ENCODE data around the gene LPAR5.

DNA sequence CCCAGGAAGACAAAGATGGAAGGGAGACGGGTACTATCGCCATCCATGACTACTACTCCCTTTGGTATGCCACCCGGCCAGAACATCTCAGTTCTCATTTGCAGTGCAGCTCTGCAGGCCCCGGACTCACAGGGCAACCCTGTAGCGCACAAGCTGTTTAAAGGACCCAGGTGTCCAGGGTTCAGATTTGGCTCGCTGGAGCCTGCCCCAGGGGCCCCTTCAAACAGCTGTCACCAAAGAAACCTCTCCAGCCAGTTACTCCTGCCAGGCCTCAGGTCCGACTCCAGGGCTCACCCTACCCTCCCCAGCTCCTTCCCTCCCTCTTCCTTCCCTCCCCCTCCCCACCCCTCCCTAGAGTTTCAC lies 23.1 kb downstream of the LPAR5 start:
- TF ChIP-seq, protein P1, sequence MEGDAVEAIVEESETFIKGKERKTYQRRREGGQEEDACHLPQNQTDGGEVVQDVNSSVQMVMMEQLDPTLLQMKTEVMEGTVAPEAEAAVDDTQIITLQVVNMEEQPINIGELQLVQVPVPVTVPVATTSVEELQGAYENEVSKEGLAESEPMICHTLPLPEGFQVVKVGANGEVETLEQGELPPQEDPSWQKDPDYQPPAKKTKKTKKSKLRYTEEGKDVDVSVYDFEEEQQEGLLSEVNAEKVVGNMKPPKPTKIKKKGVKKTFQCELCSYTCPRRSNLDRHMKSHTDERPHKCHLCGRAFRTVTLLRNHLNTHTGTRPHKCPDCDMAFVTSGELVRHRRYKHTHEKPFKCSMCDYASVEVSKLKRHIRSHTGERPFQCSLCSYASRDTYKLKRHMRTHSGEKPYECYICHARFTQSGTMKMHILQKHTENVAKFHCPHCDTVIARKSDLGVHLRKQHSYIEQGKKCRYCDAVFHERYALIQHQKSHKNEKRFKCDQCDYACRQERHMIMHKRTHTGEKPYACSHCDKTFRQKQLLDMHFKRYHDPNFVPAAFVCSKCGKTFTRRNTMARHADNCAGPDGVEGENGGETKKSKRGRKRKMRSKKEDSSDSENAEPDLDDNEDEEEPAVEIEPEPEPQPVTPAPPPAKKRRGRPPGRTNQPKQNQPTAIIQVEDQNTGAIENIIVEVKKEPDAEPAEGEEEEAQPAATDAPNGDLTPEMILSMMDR (IDR thresholded peaks at IDR 0.05): no peak
- no peak for TF ChIP-seq POLR2A (IDR thresholded peaks at IDR 0.05)
